Stomach (tissue), 4 donors: ENCODE measurements around the gene PTGDS.
A peak's percentile ranks its signal among the peaks of the same experiment; 100 is the strongest.

Experiments used
- POLR2AphosphoS5 ChIP-seq, 3 donors: sonication (generic); formaldehyde crosslinking; IDR thresholded peaks; one replicate each; pipeline ENCODE4 v1.6.1; 2016; ENCODE audit warnings: antibody characterized with exemption in 3 of 3
- TF ChIP-seq, protein P1 (sequence below), 7 experiments: fragments of 450-650 bp in 4 of 7; fragments of 200-600 bp in 3 of 7; sonication (generic) in 3 of 7; IDR thresholded peaks; one replicate each; pipeline ENCODE4 v1.5.1; 2016 to 2019; ENCODE audit warnings: antibody characterized with exemption in 7 of 7, control low read depth in 2 of 7, mild to moderate bottlenecking in 1 of 7

DNA sequence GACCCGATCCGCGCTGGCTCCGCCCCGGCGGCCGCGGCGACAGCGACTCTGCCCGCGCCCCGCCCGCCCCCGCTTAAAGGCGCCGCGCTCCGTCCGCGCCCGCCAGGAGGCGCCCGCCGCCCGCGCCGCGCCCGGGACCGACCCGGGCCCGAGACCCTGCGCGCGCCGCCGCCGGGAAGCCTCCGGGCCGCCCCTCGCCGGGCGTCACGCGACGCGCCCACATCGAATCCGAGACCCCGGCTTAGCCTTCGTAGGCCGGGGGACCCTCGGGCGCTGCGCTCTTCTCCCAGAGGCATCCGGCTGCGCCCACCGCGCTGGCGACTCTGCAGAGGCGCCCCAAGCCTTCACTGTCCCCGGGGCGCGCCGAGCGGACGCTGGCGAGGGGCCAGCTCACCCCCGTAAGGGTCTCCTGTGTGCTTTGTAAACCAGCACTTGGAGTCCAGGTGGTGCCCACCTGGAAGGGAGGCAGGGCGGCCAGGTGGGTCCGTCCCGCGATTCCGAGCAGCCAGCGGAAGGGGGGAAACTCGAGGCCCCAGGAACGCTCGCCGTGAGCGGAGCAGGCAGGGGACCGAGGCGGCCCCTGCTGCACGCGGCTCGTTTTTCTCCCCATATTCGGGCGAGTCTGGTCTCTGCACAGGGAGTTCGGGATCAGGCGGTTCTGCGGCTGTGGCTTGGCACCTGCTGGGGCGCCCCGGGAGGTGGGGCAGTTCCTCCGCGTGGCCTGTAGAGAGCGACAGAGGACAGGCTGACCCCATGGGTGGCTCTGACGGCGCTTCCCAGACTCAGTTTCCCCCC, 51.2 kb downstream of the PTGDS start:
- TF ChIP-seq, protein P1, sequence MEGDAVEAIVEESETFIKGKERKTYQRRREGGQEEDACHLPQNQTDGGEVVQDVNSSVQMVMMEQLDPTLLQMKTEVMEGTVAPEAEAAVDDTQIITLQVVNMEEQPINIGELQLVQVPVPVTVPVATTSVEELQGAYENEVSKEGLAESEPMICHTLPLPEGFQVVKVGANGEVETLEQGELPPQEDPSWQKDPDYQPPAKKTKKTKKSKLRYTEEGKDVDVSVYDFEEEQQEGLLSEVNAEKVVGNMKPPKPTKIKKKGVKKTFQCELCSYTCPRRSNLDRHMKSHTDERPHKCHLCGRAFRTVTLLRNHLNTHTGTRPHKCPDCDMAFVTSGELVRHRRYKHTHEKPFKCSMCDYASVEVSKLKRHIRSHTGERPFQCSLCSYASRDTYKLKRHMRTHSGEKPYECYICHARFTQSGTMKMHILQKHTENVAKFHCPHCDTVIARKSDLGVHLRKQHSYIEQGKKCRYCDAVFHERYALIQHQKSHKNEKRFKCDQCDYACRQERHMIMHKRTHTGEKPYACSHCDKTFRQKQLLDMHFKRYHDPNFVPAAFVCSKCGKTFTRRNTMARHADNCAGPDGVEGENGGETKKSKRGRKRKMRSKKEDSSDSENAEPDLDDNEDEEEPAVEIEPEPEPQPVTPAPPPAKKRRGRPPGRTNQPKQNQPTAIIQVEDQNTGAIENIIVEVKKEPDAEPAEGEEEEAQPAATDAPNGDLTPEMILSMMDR (IDR thresholded peaks at IDR 0.05): peak in 2 of 7 experiments; percentile 6 to 24
- TF ChIP-seq POLR2AphosphoS5 (IDR thresholded peaks at IDR 0.05): no peak
